Duodenal mucosa (tissue), 2 donors: Measurements from ENCODE around the gene XPO6.
A peak's percentile ranks its signal among the peaks of the same experiment; 100 is the strongest.
"Not testable (repeated sequence)": the region's sequence is repeated elsewhere in the genome, so short reads cannot be mapped to it uniquely, and the experiment has no call there.

ENCODE experiments used
- H3K27ac ChIP-seq: one replicate; pipeline ENCODE4 v1.7.0; 2013; ENCODE audit warnings: low read depth, low read length
- H3K27me3 ChIP-seq, 2 donors: one replicate each; pipeline ENCODE4 v1.7.0; 2013; ENCODE audit warnings: low read length in 2 of 2, control low read depth in 1 of 2; ENCODE audit not compliant: insufficient read depth in 2 of 2, control insufficient read depth in 1 of 2
- H3K36me3 ChIP-seq, 2 donors: one replicate each; pipeline ENCODE4 v1.7.0; 2013; ENCODE audit warnings: low read length in 2 of 2, control low read depth in 1 of 2; ENCODE audit not compliant: insufficient read depth in 2 of 2, control insufficient read depth in 1 of 2
- H3K4me1 ChIP-seq, 2 donors: one replicate each; pipeline ENCODE4 v1.7.0; 2013; ENCODE audit warnings: low read length in 2 of 2, control low read depth in 1 of 2; ENCODE audit not compliant: insufficient read depth in 2 of 2, control insufficient read depth in 1 of 2
- H3K4me3 ChIP-seq, 2 donors: one replicate each; pipeline ENCODE4 v1.7.0; 2013; ENCODE audit warnings: low read length in 2 of 2, low read depth in 1 of 2
- H3K9ac ChIP-seq, 2 donors: one replicate each; pipeline ENCODE4 v1.7.0; 2013; ENCODE audit warnings: low read length in 2 of 2, low read depth in 1 of 2
- H3K9me3 ChIP-seq, 2 donors: one replicate each; pipeline ENCODE4 v1.7.0; 2013; ENCODE audit warnings: low read length in 2 of 2, control low read depth in 1 of 2; ENCODE audit not compliant: control insufficient read depth in 1 of 2

XPO6 gene

DNA sequence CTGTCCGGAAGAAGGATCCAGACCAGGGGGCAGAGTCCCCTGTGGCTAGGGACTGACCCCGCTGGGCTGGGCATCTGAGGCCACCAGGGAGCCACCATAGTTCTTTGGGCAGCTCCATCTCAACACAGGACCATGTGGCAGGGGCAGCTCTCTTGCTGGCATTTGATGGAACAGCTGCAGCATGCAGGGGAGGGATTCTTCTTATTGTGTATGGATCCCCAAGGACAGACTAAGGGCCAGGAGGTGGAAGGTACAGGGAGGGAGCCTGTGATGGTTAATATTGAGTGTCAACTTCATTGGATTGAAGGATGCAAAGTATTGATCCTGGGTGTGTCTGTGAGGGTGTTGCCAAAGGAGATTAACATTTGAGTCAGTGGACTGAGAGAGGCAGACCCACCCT lies 37.7 kb upstream of the XPO6 start:
- H3K4me1 ChIP-seq, H3K4me3 ChIP-seq, H3K36me3 ChIP-seq, H3K27me3 ChIP-seq, H3K9ac ChIP-seq, H3K27ac ChIP-seq, H3K9me3 ChIP-seq: not testable (repeated sequence)

DNA sequence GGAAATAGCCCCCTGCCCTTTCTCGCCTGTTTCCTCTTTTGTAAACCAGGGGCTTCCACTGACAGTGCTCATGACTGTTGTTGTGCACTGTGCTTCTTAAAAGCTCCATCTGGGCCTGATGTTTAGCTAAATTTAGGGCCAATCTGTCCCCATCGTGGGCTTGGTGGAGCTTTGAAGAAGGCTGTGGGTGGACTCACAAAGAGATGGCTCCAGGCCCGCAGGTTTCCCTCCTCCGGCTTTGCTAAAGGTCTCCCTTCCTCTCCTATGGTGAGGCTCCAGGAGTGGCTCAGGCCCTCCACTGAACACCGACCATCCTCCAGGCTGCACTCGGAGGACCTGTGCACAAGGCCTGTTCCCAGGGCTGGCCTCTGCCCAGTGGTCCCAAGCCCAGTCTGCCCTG lies 30.2 kb upstream of the XPO6 start:
- no peaks in the 10 kb centered on the region for H3K27me3 ChIP-seq
- no peak overlapping the region for H3K4me3 ChIP-seq
- no peaks in the 10 kb centered on the region for H3K36me3 ChIP-seq
- H3K27ac ChIP-seq, result no peak overlapping the region
- H3K9me3 ChIP-seq, result peaks cover 0 to 5% of the 10 kb centered on the region in 2 donors
- H3K4me1 ChIP-seq, result no peaks in the 10 kb centered on the region
- no peak overlapping the region for H3K9ac ChIP-seq

- Histone ChIP-seq H3K27me3 (no peaks in the 10 kb centered on the region), H3K9ac (no peak overlapping the region), H3K9me3 (peaks cover 0 to 5% of the 10 kb centered on the region in 2 donors), H3K36me3 (no peaks in the 10 kb centered on the region), H3K27ac (no peak overlapping the region), H3K4me3 (no peak overlapping the region), H3K4me1 (no peaks in the 10 kb centered on the region)
Observed at GRCh38 chr16:28237754-28238357, 26.1 kb upstream of the XPO6 start.

GRCh38 chr16:28231763-28232162 lies 20.0 kb upstream of the XPO6 start:
- Histone ChIP-seq H3K27me3 (no peaks in the 10 kb centered on the region), H3K9ac (no peak overlapping the region), H3K4me1 (no peaks in the 10 kb centered on the region), H3K9me3 (no peaks in the 10 kb centered on the region), H3K36me3 (no peaks in the 10 kb centered on the region), H3K4me3 (no peak overlapping the region), H3K27ac (no peak overlapping the region)

DNA sequence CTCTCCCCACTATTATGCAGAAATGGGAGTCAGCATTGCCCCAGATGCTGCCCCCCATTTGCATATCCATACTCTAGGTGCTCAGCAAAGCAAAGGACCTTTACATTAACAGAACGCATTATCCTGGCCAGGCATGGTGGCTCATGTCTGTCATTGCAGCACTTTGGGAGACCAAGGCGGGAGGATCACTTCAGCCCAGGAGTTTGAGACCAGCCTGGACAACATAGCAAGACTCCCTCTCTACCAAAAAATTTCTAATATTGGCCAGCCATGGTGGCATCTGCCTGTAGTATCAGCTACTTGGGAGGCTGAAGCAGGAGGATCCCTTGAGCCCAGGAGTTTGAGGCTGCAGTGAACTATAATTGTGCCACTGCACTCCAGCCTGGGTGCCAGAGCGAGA lies 12.1 kb upstream of the XPO6 start:
- not testable (repeated sequence) for H3K9me3 ChIP-seq, H3K27ac ChIP-seq, H3K36me3 ChIP-seq, H3K4me1 ChIP-seq, H3K9ac ChIP-seq, H3K27me3 ChIP-seq, H3K4me3 ChIP-seq

DNA sequence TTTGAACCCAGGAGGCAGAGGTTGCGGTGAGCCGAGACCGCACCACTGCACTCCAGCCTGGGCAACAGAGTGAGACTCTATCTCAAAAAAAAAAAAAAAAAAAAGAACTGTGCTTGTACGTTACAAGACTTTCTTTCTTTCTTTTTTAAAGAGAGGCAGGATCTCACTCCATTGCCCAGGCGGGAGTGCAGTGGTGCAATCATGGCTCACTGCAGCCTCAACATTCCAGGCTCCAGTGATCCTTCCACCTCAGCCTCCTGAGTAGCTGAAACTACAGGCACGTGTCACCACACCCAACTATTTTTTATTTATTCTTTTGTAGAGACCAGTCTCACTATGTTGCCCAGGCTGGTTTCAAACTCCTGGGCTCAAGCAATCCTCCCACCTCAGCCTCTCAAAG lies 8.0 kb upstream of the XPO6 start:
- not testable (repeated sequence) for H3K4me3 ChIP-seq, H3K4me1 ChIP-seq, H3K27ac ChIP-seq, H3K9ac ChIP-seq, H3K9me3 ChIP-seq, H3K36me3 ChIP-seq, H3K27me3 ChIP-seq

DNA sequence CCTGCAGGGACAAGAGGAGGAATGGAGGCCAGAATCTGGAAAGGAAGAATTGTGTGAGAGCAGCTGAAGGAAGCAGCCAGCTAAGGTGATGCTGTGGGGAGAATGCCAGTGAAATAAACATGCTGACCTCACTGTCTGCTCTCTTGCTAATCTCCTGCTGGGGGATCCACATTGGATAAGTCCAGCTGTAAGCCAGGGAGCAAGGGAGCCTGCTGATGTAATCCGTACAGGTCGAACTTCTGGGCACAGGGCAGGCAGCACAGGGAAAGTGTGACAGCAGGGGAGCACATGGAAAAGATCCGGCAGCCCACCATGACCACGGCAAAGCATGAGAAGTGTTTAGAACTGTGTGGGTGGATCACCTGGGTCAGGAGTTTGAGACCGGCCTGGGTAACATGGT lies 7.5 kb upstream of the XPO6 start:
- no peaks in the 10 kb centered on the region for H3K9me3 ChIP-seq
- no peaks in the 10 kb centered on the region for H3K27me3 ChIP-seq
- H3K4me1 ChIP-seq, result no peaks in the 10 kb centered on the region
- no peaks in the 10 kb centered on the region for H3K36me3 ChIP-seq
- H3K4me3 ChIP-seq, result no peak overlapping the region
- H3K9ac ChIP-seq, result no peak overlapping the region
- no peak overlapping the region for H3K27ac ChIP-seq

DNA sequence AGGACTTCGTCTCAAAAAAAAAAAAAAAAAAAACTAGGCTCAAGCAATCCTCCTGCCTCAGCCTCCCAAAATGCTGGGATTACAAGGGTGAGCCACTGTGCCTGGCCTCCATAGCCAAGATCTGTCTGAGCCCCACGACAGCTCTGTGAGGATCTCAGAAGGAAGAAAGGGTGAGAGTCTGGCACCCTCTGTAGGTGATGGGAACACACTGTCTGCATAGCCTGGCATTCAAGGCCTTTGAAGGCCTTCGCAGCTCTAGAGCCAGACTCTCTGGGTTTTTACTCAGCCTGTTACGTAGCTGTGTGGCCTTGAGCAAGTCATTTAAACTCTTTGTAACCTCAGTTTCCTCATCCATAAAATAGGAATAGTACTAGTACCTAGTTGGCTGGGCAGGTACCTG lies 6.3 kb upstream of the XPO6 start:
- Histone ChIP-seq H3K4me1 (no peaks in the 10 kb centered on the region), H3K9ac (no peak overlapping the region), H3K27ac (no peak overlapping the region), H3K4me3 (no peak overlapping the region), H3K9me3 (no peaks in the 10 kb centered on the region), H3K27me3 (no peaks in the 10 kb centered on the region), H3K36me3 (no peaks in the 10 kb centered on the region)

- Histone ChIP-seq H3K27me3 (no peaks in the 10 kb centered on the region), H3K36me3 (no peaks in the 10 kb centered on the region), H3K4me3 (no peak overlapping the region), H3K27ac (no peak overlapping the region), H3K9me3 (no peaks in the 10 kb centered on the region), H3K9ac (no peak overlapping the region), H3K4me1 (peaks cover 0 to 1% of the 10 kb centered on the region in 2 donors)
Observed at GRCh38 chr16:28217326-28217725, 5.6 kb upstream of the XPO6 start.

DNA sequence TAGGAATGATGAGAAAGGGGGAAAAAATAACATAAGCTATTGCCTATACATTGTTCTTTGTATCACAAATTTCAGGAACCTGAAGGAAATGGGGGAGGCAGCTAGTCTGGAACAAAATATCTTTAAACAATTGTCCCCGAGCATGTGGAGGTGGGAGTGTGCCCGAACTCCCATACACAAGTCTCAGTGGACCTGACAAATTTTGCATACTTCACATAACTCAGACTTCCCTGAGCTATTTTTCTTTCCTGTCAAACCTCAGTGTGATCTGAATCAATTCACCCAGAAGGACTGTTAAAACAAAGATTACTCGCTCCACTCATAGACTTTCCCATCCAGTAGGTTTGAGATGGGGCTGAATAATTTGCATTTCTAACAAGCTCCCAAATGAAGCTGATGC lies 1.6 kb upstream of the XPO6 start:
- peaks cover 11 to 16% of the 10 kb centered on the region in 2 donors for H3K4me1 ChIP-seq
- H3K27ac ChIP-seq, result no peak overlapping the region
- H3K9ac ChIP-seq, result no peak overlapping the region
- no peak overlapping the region for H3K4me3 ChIP-seq
- no peaks in the 10 kb centered on the region for H3K27me3 ChIP-seq
- H3K36me3 ChIP-seq, result peaks cover 0 to 6% of the 10 kb centered on the region in 2 donors
- no peaks in the 10 kb centered on the region for H3K9me3 ChIP-seq

GRCh38 chr16:28212532-28212873 lies 738 bp upstream of the XPO6 start:
- peak overlapping the region; percentile 74 to 78 for H3K4me3 ChIP-seq
- no peaks in the 10 kb centered on the region for H3K9me3 ChIP-seq
- H3K9ac ChIP-seq, result peak overlapping the region in 1 of 2 donors; percentile 15
- no peaks in the 10 kb centered on the region for H3K27me3 ChIP-seq
- peaks cover 2 to 10% of the 10 kb centered on the region in 2 donors for H3K36me3 ChIP-seq
- H3K27ac ChIP-seq, result no peak overlapping the region
- peaks cover 11 to 16% of the 10 kb centered on the region in 2 donors for H3K4me1 ChIP-seq
